Measurements from ENCODE around the gene HDAC10.

The HDAC10 gene

DNA sequence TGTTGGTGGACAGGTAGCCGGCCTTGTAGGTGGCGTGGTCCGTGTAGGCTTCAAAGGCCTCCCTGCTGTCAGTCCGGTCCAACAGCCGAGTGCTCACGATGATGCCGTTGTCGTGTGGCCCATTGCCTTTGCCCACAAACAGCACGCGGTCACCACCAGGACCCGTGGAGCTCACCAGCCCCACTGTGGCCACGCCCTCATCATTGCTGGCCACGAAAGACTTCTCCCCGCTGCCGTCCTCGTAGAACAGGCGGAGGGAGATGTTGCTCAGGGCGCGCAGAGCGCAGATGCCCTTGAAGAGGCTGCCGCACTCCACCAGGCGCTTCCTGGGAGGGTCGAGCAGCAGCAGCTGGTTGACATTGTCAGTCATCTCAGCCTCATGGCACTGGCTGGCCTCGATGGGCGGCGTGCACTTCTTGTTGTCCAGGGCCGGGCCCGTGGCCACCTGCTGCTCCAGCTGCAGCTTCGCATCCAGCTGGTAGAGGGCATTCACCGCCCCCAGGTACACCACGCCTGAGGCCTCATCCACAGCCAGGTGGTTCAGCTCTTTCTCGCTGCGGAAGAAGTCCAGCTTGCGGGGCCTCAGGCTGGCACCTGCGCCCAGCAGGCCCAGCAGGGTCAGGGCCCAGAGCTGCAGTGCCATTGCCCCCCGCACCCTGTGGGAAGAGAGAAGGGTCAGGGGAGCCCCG is 39.0 kb upstream of the HDAC10 start:
- H3K27me3 Mint-ChIP-seq: peaks cover 27% of the 10 kb centered on the region
- H3K9me3 Mint-ChIP-seq: no peaks in the 10 kb centered on the region
- H3K4me3 Mint-ChIP-seq: no peak overlapping the region
- H3K36me3 Mint-ChIP-seq: peaks cover 12% of the 10 kb centered on the region
- no peak overlapping the region for H3K27ac Mint-ChIP-seq
- ATAC-seq: no peak
- H3K4me1 Mint-ChIP-seq: peaks cover 37% of the 10 kb centered on the region

- peaks cover 34% of the 10 kb centered on the region for H3K4me1 Mint-ChIP-seq
- H3K36me3 Mint-ChIP-seq: peaks cover 12% of the 10 kb centered on the region
- H3K27ac Mint-ChIP-seq: no peak overlapping the region
- no peaks in the 10 kb centered on the region for H3K9me3 Mint-ChIP-seq
- H3K4me3 Mint-ChIP-seq: no peak overlapping the region
- ATAC-seq: no peak
- peaks cover 34% of the 10 kb centered on the region for H3K27me3 Mint-ChIP-seq
These were observed 38.3 kb upstream of the HDAC10 start for GRCh38 chr22:50289151-50289941.

DNA sequence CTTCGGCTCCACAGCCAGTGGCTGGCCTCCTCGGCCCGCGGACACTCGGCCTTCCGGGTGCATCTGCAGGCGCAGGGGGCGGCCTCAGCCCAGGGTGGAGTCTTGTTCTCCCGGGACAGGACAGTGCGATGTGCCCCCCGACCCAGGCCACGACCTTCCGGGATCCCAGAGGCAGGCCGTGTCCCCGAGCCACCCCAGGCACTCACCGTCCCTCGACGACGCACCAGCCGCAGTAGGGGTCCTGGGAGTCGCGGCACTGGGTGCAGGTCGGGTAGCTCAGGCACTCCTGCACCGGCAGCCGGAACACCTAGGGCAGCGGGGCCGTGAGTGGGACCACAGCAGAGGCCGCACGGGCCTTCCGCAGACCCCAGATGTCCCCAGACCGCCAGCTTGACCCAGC is 36.7 kb upstream of the HDAC10 start:
- Mint-ChIP-seq H3K36me3 (peaks cover 12% of the 10 kb centered on the region), H3K4me3 (no peak overlapping the region), H3K27me3 (peaks cover 30% of the 10 kb centered on the region), H3K9me3 (no peaks in the 10 kb centered on the region), H3K4me1 (peaks cover 20% of the 10 kb centered on the region), H3K27ac (no peak overlapping the region)
- ATAC-seq: no peak

GRCh38 chr22:50286701-50287318 is 35.7 kb upstream of the HDAC10 start:
- Mint-ChIP-seq H3K27ac (no peak overlapping the region), H3K27me3 (peaks cover 21% of the 10 kb centered on the region), H3K4me3 (no peak overlapping the region), H3K4me1 (peaks cover 11% of the 10 kb centered on the region), H3K9me3 (no peaks in the 10 kb centered on the region), H3K36me3 (peaks cover 12% of the 10 kb centered on the region)
- ATAC-seq: no peak

DNA sequence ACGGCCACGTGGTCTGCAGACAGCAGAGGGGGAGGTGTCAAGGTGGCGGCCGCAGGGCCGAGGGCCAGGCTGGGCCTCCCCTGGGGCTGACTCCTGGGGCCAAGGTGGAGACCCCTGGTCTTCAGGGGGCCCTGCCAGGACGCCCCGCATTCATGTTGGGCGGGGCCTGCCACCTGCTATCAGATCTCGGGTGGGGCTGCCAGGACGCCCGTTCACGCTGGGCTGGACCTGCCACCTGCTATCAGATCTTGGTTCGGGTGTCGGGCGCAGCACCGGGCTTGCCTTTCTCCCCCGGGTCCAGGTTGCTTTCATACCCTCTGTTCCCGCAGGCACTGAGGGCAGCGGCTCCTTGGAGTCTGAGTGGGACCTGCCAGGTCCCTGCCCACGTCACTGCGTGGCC is 35.2 kb upstream of the HDAC10 start:
- no peak overlapping the region for H3K4me3 Mint-ChIP-seq
- no peak overlapping the region for H3K27ac Mint-ChIP-seq
- peaks cover 15% of the 10 kb centered on the region for H3K27me3 Mint-ChIP-seq
- peaks cover 12% of the 10 kb centered on the region for H3K36me3 Mint-ChIP-seq
- no peaks in the 10 kb centered on the region for H3K9me3 Mint-ChIP-seq
- H3K4me1 Mint-ChIP-seq: peaks cover 6% of the 10 kb centered on the region
- no peak for ATAC-seq

DNA sequence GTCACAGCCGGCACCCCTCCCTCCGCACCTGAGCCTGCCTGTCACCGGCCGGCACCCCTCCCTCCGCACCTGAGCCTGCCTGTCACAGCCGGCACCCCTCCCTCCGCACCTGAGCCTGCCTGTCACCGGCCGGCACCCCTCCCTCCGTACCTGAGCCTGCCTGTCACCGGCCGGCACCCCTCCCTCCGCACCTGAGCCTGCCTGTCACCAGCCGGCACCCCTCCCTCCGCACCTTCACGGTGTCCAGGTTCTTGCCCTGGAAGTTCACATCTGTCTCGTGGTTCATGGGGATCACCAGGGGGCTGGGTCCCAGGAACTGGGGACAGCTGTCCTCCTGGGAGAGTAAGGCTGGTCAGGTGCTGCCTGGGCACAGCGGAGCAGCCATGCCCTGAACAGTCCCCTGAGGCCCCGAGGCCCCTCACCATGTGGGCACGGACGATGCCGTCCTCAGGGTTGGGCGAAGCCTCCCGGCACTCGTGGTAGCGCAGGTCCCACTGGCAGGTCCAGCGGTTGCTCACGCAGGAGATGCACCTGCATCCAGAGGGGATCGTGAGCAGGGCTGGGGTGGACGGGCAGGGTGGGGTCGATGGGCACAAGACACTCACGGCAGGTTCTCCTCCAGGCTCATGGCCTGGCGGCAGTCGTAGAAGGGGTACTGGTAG is 34.6 kb upstream of the HDAC10 start:
- Mint-ChIP-seq H3K36me3 (peaks cover 17% of the 10 kb centered on the region), H3K27me3 (peaks cover 10% of the 10 kb centered on the region), H3K4me1 (no peaks in the 10 kb centered on the region), H3K27ac (no peak overlapping the region), H3K4me3 (no peak overlapping the region), H3K9me3 (no peaks in the 10 kb centered on the region)
- ATAC-seq: no peak

DNA sequence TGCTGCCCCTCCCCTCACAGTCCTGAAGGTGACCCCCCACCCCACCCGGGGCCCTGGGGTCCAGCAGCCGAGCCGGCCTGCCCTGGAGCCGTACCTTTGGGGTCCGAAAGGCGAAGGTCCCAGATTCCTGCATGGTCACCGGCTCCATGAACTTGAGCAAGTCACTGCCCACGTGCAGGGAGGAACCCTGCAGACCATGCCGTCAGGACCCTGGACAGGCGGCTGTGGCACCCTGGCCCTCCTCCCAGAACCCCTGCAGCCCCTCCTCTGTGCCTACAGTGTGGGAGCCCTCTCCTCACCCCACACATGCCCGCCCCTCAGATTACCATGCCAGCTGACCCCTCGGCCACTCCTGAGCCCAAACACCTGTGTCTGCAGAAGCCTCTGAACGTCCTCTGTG is 33.4 kb upstream of the HDAC10 start:
- no peaks in the 10 kb centered on the region for H3K9me3 Mint-ChIP-seq
- peaks cover 18% of the 10 kb centered on the region for H3K36me3 Mint-ChIP-seq
- H3K27me3 Mint-ChIP-seq: peaks cover 8% of the 10 kb centered on the region
- no peak overlapping the region for H3K27ac Mint-ChIP-seq
- H3K4me1 Mint-ChIP-seq: no peaks in the 10 kb centered on the region
- no peak overlapping the region for H3K4me3 Mint-ChIP-seq
- ATAC-seq: no peak

DNA sequence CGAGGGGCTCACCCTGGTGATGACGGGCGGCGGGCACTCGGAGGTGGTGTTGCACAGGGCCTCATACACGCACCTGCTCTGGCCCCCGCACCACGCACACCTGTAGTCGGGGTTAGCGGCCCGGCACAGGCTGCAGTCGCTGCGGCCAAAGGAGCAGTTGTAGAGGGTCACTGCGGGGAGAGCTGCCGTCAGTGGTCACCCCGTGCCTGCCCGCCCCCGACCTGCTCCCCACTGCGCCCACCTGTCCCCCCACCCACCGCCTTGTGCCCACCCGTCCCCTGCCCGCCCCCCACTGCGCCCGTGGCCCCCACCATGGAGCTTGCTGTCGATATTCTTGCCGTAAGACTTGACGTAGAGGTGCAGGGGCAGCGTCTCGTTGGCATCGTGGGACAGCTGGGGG is 32.8 kb upstream of the HDAC10 start:
- Mint-ChIP-seq H3K4me3 (no peak overlapping the region), H3K27ac (no peak overlapping the region), H3K27me3 (peaks cover 8% of the 10 kb centered on the region), H3K36me3 (peaks cover 13% of the 10 kb centered on the region), H3K4me1 (no peaks in the 10 kb centered on the region), H3K9me3 (no peaks in the 10 kb centered on the region)
- no peak for ATAC-seq

- Mint-ChIP-seq H3K4me3 (no peak overlapping the region), H3K4me1 (no peaks in the 10 kb centered on the region), H3K27me3 (peaks cover 8% of the 10 kb centered on the region), H3K9me3 (no peaks in the 10 kb centered on the region), H3K36me3 (peaks cover 6% of the 10 kb centered on the region), H3K27ac (no peak overlapping the region)
- no peak for ATAC-seq
These were observed 31.5 kb upstream of the HDAC10 start for GRCh38 chr22:50282361-50283155.

GRCh38 chr22:50281957-50282356 is 30.9 kb upstream of the HDAC10 start:
- Mint-ChIP-seq H3K4me1 (no peaks in the 10 kb centered on the region), H3K27me3 (peaks cover 8% of the 10 kb centered on the region), H3K4me3 (no peak overlapping the region), H3K9me3 (no peaks in the 10 kb centered on the region), H3K36me3 (peaks cover 6% of the 10 kb centered on the region), H3K27ac (no peak overlapping the region)
- ATAC-seq: no peak

DNA sequence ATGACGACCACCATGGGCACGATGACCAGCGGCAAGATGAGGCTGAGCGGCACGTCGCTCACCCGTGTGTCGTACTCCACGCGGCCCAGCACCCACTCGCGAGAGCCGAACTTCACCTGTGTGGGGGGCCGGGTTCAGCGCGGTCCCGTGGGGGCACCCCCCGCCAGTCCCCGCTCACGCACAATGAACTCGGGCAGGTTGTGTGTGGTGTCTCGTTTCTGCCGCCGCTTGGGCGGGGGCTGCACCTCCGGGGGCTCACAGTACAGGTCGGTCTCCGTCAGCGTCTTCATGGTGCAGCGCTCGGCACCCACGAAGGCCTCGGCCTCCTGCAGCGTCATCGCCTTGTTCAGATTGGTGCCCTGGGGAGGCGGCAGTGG is 30.3 kb upstream of the HDAC10 start:
- H3K27me3 Mint-ChIP-seq: peaks cover 8% of the 10 kb centered on the region
- H3K36me3 Mint-ChIP-seq: peaks cover 6% of the 10 kb centered on the region
- H3K9me3 Mint-ChIP-seq: no peaks in the 10 kb centered on the region
- H3K4me3 Mint-ChIP-seq: no peak overlapping the region
- ATAC-seq: no peak
- H3K4me1 Mint-ChIP-seq: no peaks in the 10 kb centered on the region
- H3K27ac Mint-ChIP-seq: no peak overlapping the region

GRCh38 chr22:50280708-50281383 is 29.8 kb upstream of the HDAC10 start:
- no peak overlapping the region for H3K27ac Mint-ChIP-seq
- peaks cover 8% of the 10 kb centered on the region for H3K27me3 Mint-ChIP-seq
- ATAC-seq: no peak
- H3K36me3 Mint-ChIP-seq: peaks cover 6% of the 10 kb centered on the region
- no peaks in the 10 kb centered on the region for H3K9me3 Mint-ChIP-seq
- no peaks in the 10 kb centered on the region for H3K4me1 Mint-ChIP-seq
- H3K4me3 Mint-ChIP-seq: no peak overlapping the region

DNA sequence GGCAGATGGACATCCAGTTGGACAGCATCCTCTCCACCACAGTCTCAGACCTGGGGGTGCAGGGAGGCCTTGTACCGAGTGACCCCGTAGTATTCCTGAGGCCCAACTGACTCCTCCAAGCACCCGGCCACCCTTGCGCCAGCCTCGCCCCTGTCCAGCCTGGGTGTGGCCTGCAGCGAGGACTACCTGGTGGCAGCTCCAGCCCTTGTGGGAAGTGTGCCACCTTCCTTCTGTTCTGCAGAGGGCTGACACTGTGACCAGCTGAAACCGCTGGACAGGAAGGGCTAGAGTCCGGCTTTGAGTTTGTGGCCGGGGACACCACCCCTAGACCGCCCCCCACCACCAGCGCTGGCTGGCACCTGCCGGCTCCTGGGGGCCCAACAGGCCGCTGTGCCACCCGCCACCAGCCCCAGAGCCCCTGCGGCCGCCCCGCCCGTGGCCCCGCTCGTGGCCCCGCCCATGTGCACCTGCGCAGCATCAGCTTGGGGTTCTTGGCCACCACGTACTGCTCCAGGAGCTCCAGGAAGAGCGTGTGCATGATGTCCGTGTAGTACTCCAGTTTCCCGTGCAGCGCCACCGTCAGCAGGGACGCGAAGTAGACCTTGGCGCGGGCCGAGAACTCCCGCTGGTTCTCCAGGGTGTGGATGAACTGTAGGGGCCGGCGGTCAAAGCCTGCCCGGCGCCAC is 29.1 kb upstream of the HDAC10 start:
- Mint-ChIP-seq H3K4me1 (no peaks in the 10 kb centered on the region), H3K4me3 (no peak overlapping the region), H3K9me3 (no peaks in the 10 kb centered on the region), H3K27me3 (peaks cover 8% of the 10 kb centered on the region), H3K36me3 (peaks cover 6% of the 10 kb centered on the region), H3K27ac (no peak overlapping the region)
- ATAC-seq: no peak

All from stimulated activated memory B cell treated with anti-CD40 and anti-IgM and Interleukin-4, amounts not matched to agents 10 μg/mL and 1 μg/mL and 100 μg/mL, for 72 hours (primary cell).